K562 (cell line): Measurements from ENCODE around the gene ELF3.
"Not testable (repeated sequence)": the region's sequence is repeated elsewhere in the genome, so short reads cannot be mapped to it uniquely, and the experiment has no call there.

Source experiments
- EGR1 ChIP-seq: fragments of 450-650 bp; conservative IDR thresholded peaks from 2 replicates; pipeline ENCODE4 v1.6.1; 2017; ENCODE audit warnings: mild to moderate bottlenecking
- FOXJ2 ChIP-seq: fragments of 200-800 bp; sonication (Bioruptor generic); IDR thresholded peaks from 2 replicates; pipeline ENCODE4 v1.6.1; 2016; ENCODE audit warnings: missing genetic modification characterization, missing compliant biosample characterization
- HDGF ChIP-seq: fragments of 450-650 bp; IDR thresholded peaks from 2 replicates; pipeline ENCODE4 v1.6.1; 2016
- JUND ChIP-seq, 2 experiments: IDR thresholded peaks; 2 replicates in 1 of 2; 3 replicates in 1 of 2; pipeline ENCODE4 v1.6.1; 2011; ENCODE audit warnings: borderline replicate concordance in 2 of 2, low read depth in 2 of 2, low read length in 2 of 2, improper control_type of control experiment in 1 of 2, missing biosample characterization in 1 of 2, missing genetic modification characterization in 1 of 2, missing genetic modification reagents in 1 of 2
- RBM15 ChIP-seq: fragments of 200-400 bp; formaldehyde crosslinking; IDR thresholded peaks from 2 replicates; pipeline ENCODE4 v1.6.1; 2018; ENCODE audit warnings: mild to moderate bottlenecking, low read length, moderate library complexity; ENCODE audit not compliant: insufficient read depth
- ZNF121 ChIP-seq: sonication (generic); formaldehyde crosslinking; conservative IDR thresholded peaks from 2 replicates; pipeline ENCODE4 v1.8.0; 2022; ENCODE audit warnings: missing genetic modification reagents
- ZZZ3 ChIP-seq: fragments of 450-650 bp; IDR thresholded peaks from 2 replicates; pipeline ENCODE4 v1.6.1; 2016; ENCODE audit warnings: antibody characterized with exemption, mild to moderate bottlenecking, moderate library complexity
- TF ChIP-seq, protein P1 (sequence below): fragments of 250-450 bp; sonication (Bioruptor Pico); IDR thresholded peaks from 2 replicates; pipeline ENCODE4 v1.8.0; 2022; ENCODE audit warnings: moderate library complexity, mild to moderate bottlenecking, inconsistent platforms
- TF ChIP-seq, protein P2 (sequence below), 3 experiments: IDR thresholded peaks in 2 of 3; conservative IDR thresholded peaks in 1 of 3; 2 replicates each; pipeline ENCODE4 v1.5.1; 2011 to 2012; ENCODE audit warnings: low read length in 3 of 3, mild to moderate bottlenecking in 3 of 3, control low read depth in 2 of 3, improper control_type of control experiment in 1 of 3, inconsistent platforms in 1 of 3, low read depth in 1 of 3, mixed read lengths in 1 of 3, moderate library complexity in 1 of 3; ENCODE audit not compliant: insufficient read depth in 2 of 3
- TF ChIP-seq, protein P3 (sequence below): sonication (generic); formaldehyde crosslinking; IDR thresholded peaks from 2 replicates; pipeline ENCODE4 v1.8.0; 2022; ENCODE audit warnings: missing genetic modification reagents, mild to moderate bottlenecking, moderate library complexity, borderline replicate concordance
- TF ChIP-seq, protein P4 (sequence below), 2 experiments: fragments of 450-650 bp in 1 of 2; sonication (generic) in 1 of 2; formaldehyde crosslinking in 1 of 2; IDR thresholded peaks in 1 of 2; conservative IDR thresholded peaks in 1 of 2; 2 replicates each; pipeline versions ENCODE4 v1.6.1 to v1.8.1; 2016 to 2023; ENCODE audit warnings: mild to moderate bottlenecking in 2 of 2, moderate library complexity in 2 of 2, inconsistent platforms in 1 of 2, missing genetic modification reagents in 1 of 2
- TF ChIP-seq, protein P5 (sequence below): sonication (generic); formaldehyde crosslinking; IDR thresholded peaks from 2 replicates; pipeline ENCODE4 v1.8.1; 2022; ENCODE audit warnings: missing genetic modification reagents

DNA sequence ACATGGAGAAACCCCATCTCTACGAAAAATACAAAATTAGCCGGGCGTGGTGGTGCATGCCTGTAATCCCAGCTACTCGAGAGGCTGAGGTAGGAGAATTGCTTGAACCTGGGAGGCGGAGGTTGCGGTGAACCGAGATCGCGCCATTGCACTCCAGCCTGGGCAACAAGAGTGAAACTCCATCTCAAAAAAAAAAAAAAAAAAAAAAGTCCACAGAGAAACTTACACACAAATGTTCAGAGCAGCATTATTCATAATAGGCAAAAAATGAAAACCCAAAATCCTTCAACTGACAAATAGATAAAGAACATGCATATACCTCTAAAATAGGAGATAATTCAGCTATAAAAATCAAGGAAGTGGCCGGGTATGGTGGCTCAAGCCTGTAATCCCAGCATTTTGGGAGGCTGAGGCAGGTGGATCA is 54.5 kb downstream of the ELF3 start:
- TF ChIP-seq, protein P1, sequence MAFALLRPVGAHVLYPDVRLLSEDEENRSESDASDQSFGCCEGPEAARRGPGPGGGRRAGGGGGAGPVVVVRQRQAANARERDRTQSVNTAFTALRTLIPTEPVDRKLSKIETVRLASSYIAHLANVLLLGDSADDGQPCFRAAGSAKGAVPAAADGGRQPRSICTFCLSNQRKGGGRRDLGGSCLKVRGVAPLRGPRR = not testable (repeated sequence)
- TF ChIP-seq HDGF; EGR1; JUND (IDR thresholded peaks at IDR 0.05; ENCODE audit: borderline replicate concordance, low read depth, low read length); JUND (tag; IDR thresholded peaks at IDR 0.05; ENCODE audit: borderline replicate concordance, low read depth, low read length); RBM15; ZZZ3; FOXJ2; ZNF121 (CRISPR knock-in tag): not testable (repeated sequence)
- TF ChIP-seq, protein P2, sequence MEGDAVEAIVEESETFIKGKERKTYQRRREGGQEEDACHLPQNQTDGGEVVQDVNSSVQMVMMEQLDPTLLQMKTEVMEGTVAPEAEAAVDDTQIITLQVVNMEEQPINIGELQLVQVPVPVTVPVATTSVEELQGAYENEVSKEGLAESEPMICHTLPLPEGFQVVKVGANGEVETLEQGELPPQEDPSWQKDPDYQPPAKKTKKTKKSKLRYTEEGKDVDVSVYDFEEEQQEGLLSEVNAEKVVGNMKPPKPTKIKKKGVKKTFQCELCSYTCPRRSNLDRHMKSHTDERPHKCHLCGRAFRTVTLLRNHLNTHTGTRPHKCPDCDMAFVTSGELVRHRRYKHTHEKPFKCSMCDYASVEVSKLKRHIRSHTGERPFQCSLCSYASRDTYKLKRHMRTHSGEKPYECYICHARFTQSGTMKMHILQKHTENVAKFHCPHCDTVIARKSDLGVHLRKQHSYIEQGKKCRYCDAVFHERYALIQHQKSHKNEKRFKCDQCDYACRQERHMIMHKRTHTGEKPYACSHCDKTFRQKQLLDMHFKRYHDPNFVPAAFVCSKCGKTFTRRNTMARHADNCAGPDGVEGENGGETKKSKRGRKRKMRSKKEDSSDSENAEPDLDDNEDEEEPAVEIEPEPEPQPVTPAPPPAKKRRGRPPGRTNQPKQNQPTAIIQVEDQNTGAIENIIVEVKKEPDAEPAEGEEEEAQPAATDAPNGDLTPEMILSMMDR (IDR thresholded peaks at IDR 0.05 in 2 of 3, conservative IDR thresholded peaks at IDR 0.05 in 1 of 3; ENCODE audit: insufficient read depth in 2 of 3, low read depth in 1 of 3, low read length in 3 of 3) = not testable (repeated sequence)
- TF ChIP-seq, protein P3, sequence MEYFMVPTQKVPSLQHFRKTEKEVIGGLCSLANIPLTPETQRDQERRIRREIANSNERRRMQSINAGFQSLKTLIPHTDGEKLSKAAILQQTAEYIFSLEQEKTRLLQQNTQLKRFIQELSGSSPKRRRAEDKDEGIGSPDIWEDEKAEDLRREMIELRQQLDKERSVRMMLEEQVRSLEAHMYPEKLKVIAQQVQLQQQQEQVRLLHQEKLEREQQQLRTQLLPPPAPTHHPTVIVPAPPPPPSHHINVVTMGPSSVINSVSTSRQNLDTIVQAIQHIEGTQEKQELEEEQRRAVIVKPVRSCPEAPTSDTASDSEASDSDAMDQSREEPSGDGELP = not testable (repeated sequence)
- TF ChIP-seq, protein P4, sequence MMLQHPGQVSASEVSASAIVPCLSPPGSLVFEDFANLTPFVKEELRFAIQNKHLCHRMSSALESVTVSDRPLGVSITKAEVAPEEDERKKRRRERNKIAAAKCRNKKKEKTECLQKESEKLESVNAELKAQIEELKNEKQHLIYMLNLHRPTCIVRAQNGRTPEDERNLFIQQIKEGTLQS (IDR thresholded peaks at IDR 0.05) = not testable (repeated sequence)
- TF ChIP-seq, protein P4 (CRISPR knock-in tag; conservative IDR thresholded peaks at IDR 0.05) = not testable (repeated sequence)
- TF ChIP-seq, protein P5, sequence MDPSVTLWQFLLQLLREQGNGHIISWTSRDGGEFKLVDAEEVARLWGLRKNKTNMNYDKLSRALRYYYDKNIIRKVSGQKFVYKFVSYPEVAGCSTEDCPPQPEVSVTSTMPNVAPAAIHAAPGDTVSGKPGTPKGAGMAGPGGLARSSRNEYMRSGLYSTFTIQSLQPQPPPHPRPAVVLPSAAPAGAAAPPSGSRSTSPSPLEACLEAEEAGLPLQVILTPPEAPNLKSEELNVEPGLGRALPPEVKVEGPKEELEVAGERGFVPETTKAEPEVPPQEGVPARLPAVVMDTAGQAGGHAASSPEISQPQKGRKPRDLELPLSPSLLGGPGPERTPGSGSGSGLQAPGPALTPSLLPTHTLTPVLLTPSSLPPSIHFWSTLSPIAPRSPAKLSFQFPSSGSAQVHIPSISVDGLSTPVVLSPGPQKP (CRISPR knock-in tag) = not testable (repeated sequence)
